Ovary (tissue), 9 donors: ENCODE results near the gene CASP1. TPM values are rescaled to one million over a fixed set of nuclear protein-coding genes. Genes with fewer than 3 reads are reported as not detected.

Experiments used
- DNase-seq, 5 donors: peaks; one replicate each; pipeline ENCODE4 v3.0.0-alpha.2; 2019 to 2020
- H3K27ac ChIP-seq, 2 donors: fragments of 200-600 bp; one replicate each; pipeline versions ENCODE4 v1.5.1 to v1.8.0; 2019 to 2022
- H3K27me3 ChIP-seq: fragments of 200-600 bp; one replicate; pipeline ENCODE4 v1.8.0; 2022
- H3K36me3 ChIP-seq: fragments of 200-600 bp; sonication (generic); one replicate; pipeline ENCODE4 v1.5.1; 2019
- H3K4me1 ChIP-seq: one replicate; pipeline ENCODE4 v1.8.1; 2013; ENCODE audit warnings: mild to moderate bottlenecking, moderate library complexity; ENCODE audit not compliant: insufficient read depth
- H3K4me3 ChIP-seq: fragments of 200-600 bp; sonication (generic); one replicate; pipeline ENCODE4 v1.5.1; 2017
- H3K9me3 ChIP-seq, 2 donors: fragments of 200-600 bp in 1 of 2; sonication (generic) in 1 of 2; one replicate each; pipeline versions ENCODE4 v1.5.1 to v1.8.1; 2013 to 2019; ENCODE audit warnings: mild to moderate bottlenecking in 1 of 2, moderate library complexity in 1 of 2
- EP300 ChIP-seq: sonication (generic); formaldehyde crosslinking; IDR thresholded peaks from one replicate; pipeline ENCODE4 v1.6.1; 2017; ENCODE audit warnings: antibody characterized with exemption
- POLR2A ChIP-seq: fragments of 450-650 bp; IDR thresholded peaks from one replicate; pipeline ENCODE4 v1.6.1; 2017; ENCODE audit warnings: antibody characterized with exemption, mild to moderate bottlenecking, moderate library complexity
- WGBS, 3 donors: extraction: QIAGEN DNeasy Blood & Tissue Kit in 1 of 3; methylation state at CpG; one replicate each; pipeline versions ENCODE4 v1.1.5 to v1.1.7; 2013 to 2017; 5-methylcytosine and 5-hydroxymethylcytosine counted together
- intact Hi-C, 4 donors: fragments of 100-400 bp; cut with DNase I; formaldehyde crosslinking; loops; one replicate each; pipeline versions ENCODE4 v1.11.0 to v1.15.1; 2022 to 2023
- polyA plus RNA-seq, 2 donors: library from polyadenylated mRNA; stranded (reverse); fragments of 200-250 nt in 1 of 2; fragments of 350-450 nt in 1 of 2; fragmentation: Illumina TruSeq in 1 of 2; extraction: RNeasy Lipid Tissue Mini Kit (QIAGEN cat#74804) in 1 of 2; gene quantifications; one replicate each; pipeline ENCODE4 v1.2.3, GENCODE V29; 2013 to 2014
- total RNA-seq, 7 donors: library from RNA; depleted of rRNA in 2 of 7; stranded (reverse); fragments of >200 nt in 2 of 7; fragmentation: NEBNext Ultra II Directional in 3 of 7; extraction: Animal tissue kit (Norgen Biotek cat#: 25700) in 3 of 7; gene quantifications; one replicate each; pipeline versions ENCODE4 v1.1.0 to v1.2.4, GENCODE V29; 2016 to 2023
- TF ChIP-seq, protein P1 (sequence below), 3 donors: fragments of 450-650 bp in 2 of 3; fragments of 200-600 bp in 1 of 3; IDR thresholded peaks; one replicate each; pipeline versions ENCODE4 v1.5.1 to v1.8.0; 2016 to 2022; ENCODE audit warnings: antibody characterized with exemption in 3 of 3, mild to moderate bottlenecking in 1 of 3
- donor health status: DM: no; HTN: no; CAD: no; lungs with moderate emphysema.
- donor health status: DM: no; HTN: no; CAD: no.
- donor health status: Bipolar disorder and iron deficiency.
- donor health status: DM: yes; HTN: yes; CAD: no.
- donor health status: DM: no; HTN: no; CAD: no.
- donor health status: DM: yes; HTN: yes; CAD: no.

CASP1 gene
- total and polyA plus RNA-seq, 9 donors = 4.2 to 24.7 (median 12.9) TPM

GRCh38 chr11:104991994-104992393 is 43.0 kb downstream of the CASP1 start:
- Histone ChIP-seq H3K36me3 (no peaks in the 10 kb centered on the region), H3K27ac (no peak overlapping the region), H3K4me3 (no peak overlapping the region), H3K27me3 (no peaks in the 10 kb centered on the region), H3K9me3 (no peaks in the 10 kb centered on the region), H3K4me1 (no peaks in the 10 kb centered on the region)
- no peak for TF ChIP-seq POLR2A
- TF ChIP-seq EP300 = no peak
- TF ChIP-seq, protein P1, sequence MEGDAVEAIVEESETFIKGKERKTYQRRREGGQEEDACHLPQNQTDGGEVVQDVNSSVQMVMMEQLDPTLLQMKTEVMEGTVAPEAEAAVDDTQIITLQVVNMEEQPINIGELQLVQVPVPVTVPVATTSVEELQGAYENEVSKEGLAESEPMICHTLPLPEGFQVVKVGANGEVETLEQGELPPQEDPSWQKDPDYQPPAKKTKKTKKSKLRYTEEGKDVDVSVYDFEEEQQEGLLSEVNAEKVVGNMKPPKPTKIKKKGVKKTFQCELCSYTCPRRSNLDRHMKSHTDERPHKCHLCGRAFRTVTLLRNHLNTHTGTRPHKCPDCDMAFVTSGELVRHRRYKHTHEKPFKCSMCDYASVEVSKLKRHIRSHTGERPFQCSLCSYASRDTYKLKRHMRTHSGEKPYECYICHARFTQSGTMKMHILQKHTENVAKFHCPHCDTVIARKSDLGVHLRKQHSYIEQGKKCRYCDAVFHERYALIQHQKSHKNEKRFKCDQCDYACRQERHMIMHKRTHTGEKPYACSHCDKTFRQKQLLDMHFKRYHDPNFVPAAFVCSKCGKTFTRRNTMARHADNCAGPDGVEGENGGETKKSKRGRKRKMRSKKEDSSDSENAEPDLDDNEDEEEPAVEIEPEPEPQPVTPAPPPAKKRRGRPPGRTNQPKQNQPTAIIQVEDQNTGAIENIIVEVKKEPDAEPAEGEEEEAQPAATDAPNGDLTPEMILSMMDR (IDR thresholded peaks at IDR 0.05) = no peak
- WGBS, 3 donors = 73 to 81% (median 77%) methylated on average over 4 of the region's 4 CpGs
- intact Hi-C loops = loop anchor here in 1 of 4 donors (5.0 kb wide), 1 partner anchor 1295 kb away; no protein-coding TSS in a partner anchor
- no peak for DNase-seq

GRCh38 chr11:104984808-104985207 is 50.1 kb downstream of the CASP1 start:
- Histone ChIP-seq H3K27ac (no peak overlapping the region), H3K36me3 (no peaks in the 10 kb centered on the region), H3K4me3 (no peak overlapping the region), H3K27me3 (no peaks in the 10 kb centered on the region), H3K4me1 (no peaks in the 10 kb centered on the region), H3K9me3 (no peaks in the 10 kb centered on the region)
- 67 to 78% (median 67%) methylated on average over 3 of the region's 3 CpGs for WGBS, 3 donors
- TF ChIP-seq POLR2A (no peak), EP300 (no peak)
- TF ChIP-seq, protein P1 (IDR thresholded peaks at IDR 0.05) = no peak
- no peak for DNase-seq
- intact Hi-C loops = no loop called here

DNA sequence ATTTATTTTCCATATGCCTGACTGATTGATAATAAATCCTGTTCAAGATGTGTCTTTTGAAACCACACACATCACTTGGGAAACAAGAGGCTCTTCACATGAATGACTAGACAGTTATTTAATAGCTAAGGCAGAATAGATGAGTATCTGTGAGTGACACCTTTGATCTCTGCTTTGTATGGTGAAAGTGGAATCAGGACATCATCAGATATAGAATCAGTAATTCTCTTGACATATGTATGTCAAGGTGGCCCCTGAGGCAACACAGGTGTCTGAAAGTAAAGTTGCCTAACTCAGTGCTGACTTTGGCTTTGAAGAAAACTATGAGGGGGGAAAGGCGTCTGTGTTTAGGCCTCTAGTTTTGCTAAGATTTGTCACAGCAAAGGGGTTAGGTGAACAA is 55.1 kb downstream of the CASP1 start:
- Histone ChIP-seq H3K4me3 (no peak overlapping the region), H3K9me3 (no peaks in the 10 kb centered on the region), H3K27ac (no peak overlapping the region), H3K36me3 (no peaks in the 10 kb centered on the region), H3K27me3 (no peaks in the 10 kb centered on the region), H3K4me1 (no peaks in the 10 kb centered on the region)
- intact Hi-C loops = no loop called here
- WGBS, 3 donors = 90 to 96% (median 95%) methylated on average over 1 of the region's 1 CpG
- no peak for DNase-seq
- no peak for TF ChIP-seq EP300
- TF ChIP-seq, protein P1 (IDR thresholded peaks at IDR 0.05) = no peak
- no peak for TF ChIP-seq POLR2A

Other genes starting within 250 kb of the CASP1 start
- 10 to 100 TPM in 1 of 7 donors, 1 to 10 TPM in 6; 2.0 to 12.0 (median 3.2) TPM for gene CASP12, start 136.7 kb downstream of the CASP1 start, total RNA-seq
- 10 to 100 TPM in 1 of 2 donors, 1 to 10 TPM in 1; 3.3 to 10.8 TPM for gene CASP12, start 136.7 kb downstream of the CASP1 start, polyA plus RNA-seq
- 10 to 100 TPM; 37.8 to 76.1 (median 49.1) TPM for gene CASP4, start 66.6 kb downstream of the CASP1 start, total RNA-seq
- gene CASP4, start 66.6 kb downstream of the CASP1 start, polyA plus RNA-seq = 100 to 1,000 TPM in 1 of 2 donors, 10 to 100 TPM in 1; 52.3 to 105 TPM
- gene CASP5, start 12.0 kb downstream of the CASP1 start, total RNA-seq = under 1 TPM in 1 of 7 donors, not detected in 6; 0.32 TPM
- gene CASP5, start 12.0 kb downstream of the CASP1 start, polyA plus RNA-seq = under 1 TPM in 1 of 2 donors, not detected in 1; 0.40 TPM
- 10 to 100 TPM in 4 of 7 donors, 1 to 10 TPM in 3; 6.6 to 16.5 (median 10.5) TPM for gene CARD16, start 10.2 kb upstream of the CASP1 start, total RNA-seq
- gene CARD16, start 10.2 kb upstream of the CASP1 start, polyA plus RNA-seq = 10 to 100 TPM; 27.1 to 41.8 TPM
- gene CARD18, start 104.6 kb upstream of the CASP1 start, total RNA-seq = not detected
- gene CARD18, start 104.6 kb upstream of the CASP1 start, polyA plus RNA-seq = not detected